Hepatocyte (in vitro differentiated cells): ENCODE results near the gene RAB5IF.

ENCODE experiments used
- EZH2 ChIP-seq: fragments of 200-600 bp; sonication (generic); IDR thresholded peaks from 2 replicates; pipeline ENCODE4 v1.6.1; 2016; ENCODE audit warnings: antibody characterized with exemption, mild to moderate bottlenecking, borderline replicate concordance
- TF ChIP-seq, protein P1 (sequence below): fragments of 200-600 bp; sonication (generic); IDR thresholded peaks from 2 replicates; pipeline ENCODE4 v1.5.1; 2016; ENCODE audit warnings: antibody characterized with exemption, mild to moderate bottlenecking; ENCODE audit not compliant: poor library complexity

DNA sequence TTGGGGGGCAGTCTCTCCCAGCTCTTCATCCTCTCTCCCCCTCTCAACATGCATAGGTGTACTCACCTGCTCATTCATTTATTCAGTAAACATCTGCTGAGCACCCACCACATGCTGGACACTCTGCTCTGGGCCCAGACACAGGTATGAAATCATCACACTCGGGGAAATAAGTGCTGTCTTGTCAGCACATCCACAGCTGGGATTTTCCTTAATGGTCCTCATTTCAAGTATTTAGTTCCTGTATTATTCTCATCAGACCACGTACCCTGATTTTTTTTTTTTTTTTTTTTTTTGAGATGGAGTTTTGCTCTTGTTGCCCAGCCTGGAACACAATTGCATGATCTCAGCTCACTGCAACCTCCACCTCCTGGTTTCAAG lies 19.4 kb downstream of the RAB5IF start:
- TF ChIP-seq, protein P1, sequence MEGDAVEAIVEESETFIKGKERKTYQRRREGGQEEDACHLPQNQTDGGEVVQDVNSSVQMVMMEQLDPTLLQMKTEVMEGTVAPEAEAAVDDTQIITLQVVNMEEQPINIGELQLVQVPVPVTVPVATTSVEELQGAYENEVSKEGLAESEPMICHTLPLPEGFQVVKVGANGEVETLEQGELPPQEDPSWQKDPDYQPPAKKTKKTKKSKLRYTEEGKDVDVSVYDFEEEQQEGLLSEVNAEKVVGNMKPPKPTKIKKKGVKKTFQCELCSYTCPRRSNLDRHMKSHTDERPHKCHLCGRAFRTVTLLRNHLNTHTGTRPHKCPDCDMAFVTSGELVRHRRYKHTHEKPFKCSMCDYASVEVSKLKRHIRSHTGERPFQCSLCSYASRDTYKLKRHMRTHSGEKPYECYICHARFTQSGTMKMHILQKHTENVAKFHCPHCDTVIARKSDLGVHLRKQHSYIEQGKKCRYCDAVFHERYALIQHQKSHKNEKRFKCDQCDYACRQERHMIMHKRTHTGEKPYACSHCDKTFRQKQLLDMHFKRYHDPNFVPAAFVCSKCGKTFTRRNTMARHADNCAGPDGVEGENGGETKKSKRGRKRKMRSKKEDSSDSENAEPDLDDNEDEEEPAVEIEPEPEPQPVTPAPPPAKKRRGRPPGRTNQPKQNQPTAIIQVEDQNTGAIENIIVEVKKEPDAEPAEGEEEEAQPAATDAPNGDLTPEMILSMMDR, result no peak
- no peak for TF ChIP-seq EZH2
